OCI-LY1 (cell line): ENCODE measurements around the gene NXN.

Source experiments
- H2AFZ ChIP-seq: fragments of 200-600 bp; sonication (generic), shearing (Covaris generic); 2 replicates; pipeline ENCODE4 v1.6.0; 2014; ENCODE audit warnings: antibody characterized with exemption, mild to moderate bottlenecking, low read length
- H3F3A ChIP-seq: fragments of 200-600 bp; sonication (generic), shearing (Covaris generic); 2 replicates; pipeline ENCODE4 v1.6.0; 2014; ENCODE audit warnings: mild to moderate bottlenecking, antibody characterized with exemption, low read length, moderate library complexity; ENCODE audit not compliant: insufficient read depth
- H3K27ac ChIP-seq: fragments of 200-600 bp; sonication (generic); 2 replicates; pipeline ENCODE4 v1.5.1; 2014; ENCODE audit warnings: low read length, mixed run types, mild to moderate bottlenecking, low read depth; ENCODE audit not compliant: poor library complexity, severe bottlenecking
- H3K27me3 ChIP-seq: fragments of 200-600 bp; sonication (generic); 2 replicates; pipeline ENCODE4 v1.6.0; 2014; ENCODE audit warnings: antibody characterized with exemption, mild to moderate bottlenecking, low read length, moderate library complexity; ENCODE audit not compliant: insufficient read depth
- H3K36me3 ChIP-seq: fragments of 200-600 bp; sonication (generic); 2 replicates; pipeline ENCODE4 v1.6.1; 2014; ENCODE audit warnings: mild to moderate bottlenecking, antibody characterized with exemption, low read length, moderate library complexity, mixed read lengths; ENCODE audit not compliant: insufficient read depth
- H3K4me1 ChIP-seq: fragments of 200-600 bp; sonication (generic); 2 replicates; pipeline ENCODE4 v1.5.1; 2014; ENCODE audit warnings: mild to moderate bottlenecking, low read length, moderate library complexity; ENCODE audit not compliant: insufficient read depth, severe bottlenecking
- H3K4me2 ChIP-seq: fragments of 200-600 bp; sonication (generic), shearing (Covaris generic); 2 replicates; pipeline ENCODE4 v1.6.1; 2014; ENCODE audit warnings: low read length
- H3K4me3 ChIP-seq: fragments of 200-600 bp; sonication (generic); 2 replicates; pipeline ENCODE4 v1.5.1; 2014; ENCODE audit warnings: low read length, low read depth, mild to moderate bottlenecking, mixed read lengths; ENCODE audit not compliant: poor library complexity, severe bottlenecking
- H3K79me2 ChIP-seq: fragments of 200-600 bp; shearing (Covaris generic); 2 replicates; pipeline ENCODE4 v1.6.1; 2016; ENCODE audit warnings: mixed run types, low read length, mixed read lengths; ENCODE audit not compliant: insufficient read depth
- H3K9ac ChIP-seq: fragments of 200-600 bp; sonication (generic), shearing (Covaris generic); 2 replicates; pipeline ENCODE4 v1.6.1; 2014; ENCODE audit warnings: mild to moderate bottlenecking, low read length, mixed read lengths
- H3K9me2 ChIP-seq: fragments of 200-600 bp; sonication (generic), shearing (Covaris generic); 2 replicates; pipeline ENCODE4 v1.6.1; 2014; ENCODE audit warnings: low read depth, mild to moderate bottlenecking, low read length, mixed read lengths
- H3K9me3 ChIP-seq: fragments of 200-600 bp; shearing (Covaris generic); 2 replicates; pipeline ENCODE4 v1.6.1; 2014; ENCODE audit warnings: low read length, mixed read lengths
- H4K20me1 ChIP-seq: fragments of 200-600 bp; sonication (generic), shearing (Covaris generic); 2 replicates; pipeline ENCODE4 v1.6.0; 2016; ENCODE audit warnings: mild to moderate bottlenecking, low read length; ENCODE audit not compliant: insufficient read depth
- EZH2 ChIP-seq: fragments of 200-600 bp; sonication (generic), shearing (Covaris generic); IDR thresholded peaks from 2 replicates; pipeline ENCODE4 v1.8.0; 2017; ENCODE audit warnings: borderline replicate concordance, mixed run types, mild to moderate bottlenecking, antibody characterized with exemption, low read length, moderate library complexity, mixed read lengths
- TF ChIP-seq, protein P1 (sequence below): fragments of 200-600 bp; sonication (generic), shearing (Covaris generic); IDR thresholded peaks from 2 replicates; pipeline ENCODE4 v1.5.1; 2017; ENCODE audit warnings: mild to moderate bottlenecking, antibody characterized with exemption, low read length, moderate library complexity, mixed read lengths

The NXN gene

DNA sequence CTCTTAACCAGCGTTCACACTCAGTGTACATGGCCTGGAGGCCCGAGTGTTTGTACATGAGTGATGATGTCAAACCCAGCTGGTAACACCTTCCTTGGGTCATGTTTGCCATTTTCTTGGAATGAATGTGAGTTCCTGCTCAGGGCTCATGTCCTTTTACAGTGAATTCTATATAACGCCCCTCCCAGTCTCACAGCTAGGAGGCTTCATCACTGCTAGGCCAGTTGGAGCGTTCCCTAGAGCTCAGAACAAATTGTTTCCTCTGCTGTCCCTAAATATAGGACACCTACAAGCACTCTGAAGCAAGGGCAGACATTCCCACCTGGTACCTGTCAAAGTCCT is 22.8 kb upstream of the NXN start:
- Histone ChIP-seq H4K20me1 (no peaks in the 10 kb centered on the region), H3K27ac (no peak overlapping the region), H3K9me2 (no peaks in the 10 kb centered on the region), H3K4me2 (no peak overlapping the region), H2AFZ (no peak overlapping the region), H3K4me3 (no peak overlapping the region), H3K36me3 (peaks cover 62% of the 10 kb centered on the region), H3K9me3 (no peaks in the 10 kb centered on the region), H3F3A (no peaks in the 10 kb centered on the region), H3K4me1 (peaks cover 9% of the 10 kb centered on the region), H3K27me3 (no peaks in the 10 kb centered on the region), H3K9ac (no peak overlapping the region), H3K79me2 (no peaks in the 10 kb centered on the region)
- TF ChIP-seq, protein P1, sequence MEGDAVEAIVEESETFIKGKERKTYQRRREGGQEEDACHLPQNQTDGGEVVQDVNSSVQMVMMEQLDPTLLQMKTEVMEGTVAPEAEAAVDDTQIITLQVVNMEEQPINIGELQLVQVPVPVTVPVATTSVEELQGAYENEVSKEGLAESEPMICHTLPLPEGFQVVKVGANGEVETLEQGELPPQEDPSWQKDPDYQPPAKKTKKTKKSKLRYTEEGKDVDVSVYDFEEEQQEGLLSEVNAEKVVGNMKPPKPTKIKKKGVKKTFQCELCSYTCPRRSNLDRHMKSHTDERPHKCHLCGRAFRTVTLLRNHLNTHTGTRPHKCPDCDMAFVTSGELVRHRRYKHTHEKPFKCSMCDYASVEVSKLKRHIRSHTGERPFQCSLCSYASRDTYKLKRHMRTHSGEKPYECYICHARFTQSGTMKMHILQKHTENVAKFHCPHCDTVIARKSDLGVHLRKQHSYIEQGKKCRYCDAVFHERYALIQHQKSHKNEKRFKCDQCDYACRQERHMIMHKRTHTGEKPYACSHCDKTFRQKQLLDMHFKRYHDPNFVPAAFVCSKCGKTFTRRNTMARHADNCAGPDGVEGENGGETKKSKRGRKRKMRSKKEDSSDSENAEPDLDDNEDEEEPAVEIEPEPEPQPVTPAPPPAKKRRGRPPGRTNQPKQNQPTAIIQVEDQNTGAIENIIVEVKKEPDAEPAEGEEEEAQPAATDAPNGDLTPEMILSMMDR: no peak
- no peak for TF ChIP-seq EZH2

DNA sequence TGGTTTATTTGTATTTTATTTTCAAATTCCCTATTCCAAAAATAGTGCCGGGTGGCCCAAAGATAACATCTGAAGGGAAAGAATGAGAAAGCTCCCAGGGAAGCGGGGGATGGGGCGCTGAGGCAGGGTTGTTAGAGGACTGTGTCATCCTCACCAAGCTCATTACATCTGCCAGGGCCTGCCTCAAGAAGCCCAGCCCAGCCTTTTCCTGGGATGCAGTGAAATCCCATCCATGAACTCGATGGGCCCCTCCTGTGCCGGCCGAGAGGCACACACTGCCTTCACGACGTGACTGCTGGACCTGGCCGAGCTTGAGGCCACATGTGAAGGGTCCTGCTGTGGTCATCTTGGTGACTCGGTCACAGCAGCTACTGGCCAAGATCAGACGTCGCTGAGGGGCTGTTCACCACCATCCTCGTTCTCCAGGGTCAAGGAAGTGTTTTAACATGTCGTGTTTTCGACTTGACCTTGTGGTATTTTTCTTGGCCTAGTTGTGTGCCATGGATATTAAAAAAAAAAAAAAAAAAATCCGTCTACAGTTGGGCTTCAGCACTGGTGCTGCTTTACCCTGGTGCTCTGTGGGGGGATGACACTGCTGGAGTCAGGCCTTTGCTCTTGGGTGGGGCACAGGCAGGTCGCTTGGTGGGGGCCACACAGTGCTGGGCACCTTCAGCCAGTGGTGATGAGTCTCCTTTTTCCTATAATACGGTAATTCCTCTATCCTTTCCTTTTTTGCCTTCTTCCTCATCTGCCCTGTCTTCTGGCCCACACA is 22.2 kb upstream of the NXN start:
- Histone ChIP-seq H3K9ac (no peak overlapping the region), H2AFZ (no peak overlapping the region), H3K4me1 (peaks cover 9% of the 10 kb centered on the region), H3K4me3 (no peak overlapping the region), H3K4me2 (no peak overlapping the region), H3K36me3 (peaks cover 61% of the 10 kb centered on the region), H3K79me2 (no peaks in the 10 kb centered on the region), H3F3A (no peaks in the 10 kb centered on the region), H3K27ac (no peak overlapping the region), H3K9me3 (no peaks in the 10 kb centered on the region), H3K9me2 (no peaks in the 10 kb centered on the region), H3K27me3 (no peaks in the 10 kb centered on the region), H4K20me1 (no peaks in the 10 kb centered on the region)
- no peak for TF ChIP-seq EZH2
- TF ChIP-seq, protein P1: no peak

DNA sequence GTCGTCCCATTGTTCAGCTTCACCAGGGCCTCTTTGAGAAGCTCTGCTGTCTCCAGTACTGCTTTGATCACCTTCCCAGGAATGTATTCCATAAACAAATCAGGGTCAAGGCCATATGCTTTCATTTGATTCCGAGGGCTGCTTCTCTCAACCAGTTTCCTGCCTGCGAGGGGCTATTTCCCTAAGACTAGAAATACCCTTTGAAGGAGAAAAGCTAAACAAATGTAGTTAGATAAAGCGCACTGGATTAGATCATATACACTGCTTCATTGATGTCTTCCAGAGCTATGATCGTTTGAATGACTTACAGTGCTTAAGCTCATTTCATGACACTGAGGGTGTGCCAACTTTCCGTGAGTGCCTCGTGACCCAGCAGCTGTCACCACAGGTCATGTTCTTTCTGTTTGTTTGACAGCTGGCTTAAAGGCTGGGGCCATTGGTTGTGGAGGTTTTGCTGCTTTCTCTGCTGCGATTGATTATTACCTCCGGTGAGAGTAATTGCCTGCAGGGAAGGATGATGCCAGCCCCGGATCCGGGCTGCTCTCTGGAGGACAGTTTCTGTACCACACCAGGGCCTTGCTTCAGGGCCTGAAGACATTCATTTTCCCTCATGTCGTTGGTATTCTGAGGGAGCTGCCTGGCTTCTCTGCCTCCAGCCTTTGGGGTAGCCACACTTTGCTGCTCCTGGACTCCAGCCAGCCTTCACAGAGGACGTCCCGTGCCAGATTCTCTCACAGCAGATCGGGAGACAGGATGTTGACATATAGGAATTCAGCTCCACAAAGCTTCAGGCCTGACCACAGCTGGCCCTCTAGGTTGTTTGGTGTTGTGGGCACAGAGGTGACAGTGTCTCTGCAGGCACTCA is 21.3 kb upstream of the NXN start:
- H3F3A ChIP-seq: no peaks in the 10 kb centered on the region
- no peaks in the 10 kb centered on the region for H3K79me2 ChIP-seq
- H3K4me2 ChIP-seq: no peak overlapping the region
- peaks cover 9% of the 10 kb centered on the region for H3K4me1 ChIP-seq
- H3K9ac ChIP-seq: no peak overlapping the region
- H3K27ac ChIP-seq: no peak overlapping the region
- H3K27me3 ChIP-seq: no peaks in the 10 kb centered on the region
- H3K9me2 ChIP-seq: no peaks in the 10 kb centered on the region
- H3K36me3 ChIP-seq: peaks cover 60% of the 10 kb centered on the region
- H3K9me3 ChIP-seq: no peaks in the 10 kb centered on the region
- H3K4me3 ChIP-seq: no peak overlapping the region
- TF ChIP-seq, protein P1: no peak
- no peak for TF ChIP-seq EZH2
- H2AFZ ChIP-seq: no peak overlapping the region
- no peaks in the 10 kb centered on the region for H4K20me1 ChIP-seq
